HG03097 (cell line): ENCODE measurements around the gene OLFML2B.
A peak's percentile ranks its signal among the peaks of the same experiment; 100 is the strongest.

Experiments used
- ATAC-seq: cut with Tn5 transposase; IDR thresholded peaks from one replicate; pipeline ENCODE4 v1.9.1; 2021; ENCODE audit not compliant: unreplicated experiment, low FRiP score

OLFML2B gene

GRCh38 chr1:161982917-161983316, 40.8 kb downstream of the OLFML2B start:
- no peak for ATAC-seq

- ATAC-seq = no peak
These were observed 41.2 kb downstream of the OLFML2B start for GRCh38 chr1:161982507-161982895.

- ATAC-seq = no peak
These were observed 41.7 kb downstream of the OLFML2B start for GRCh38 chr1:161981735-161982506.

GRCh38 chr1:161981126-161981525, 42.5 kb downstream of the OLFML2B start:
- no peak for ATAC-seq

GRCh38 chr1:161978011-161978790, 45.5 kb downstream of the OLFML2B start:
- no peak for ATAC-seq

GRCh38 chr1:161973924-161974845, 49.5 kb downstream of the OLFML2B start:
- ATAC-seq = no peak

- no peak for ATAC-seq
These were observed 50.8 kb downstream of the OLFML2B start for GRCh38 chr1:161972828-161973227.

- no peak for ATAC-seq
These were observed 53.0 kb downstream of the OLFML2B start for GRCh38 chr1:161970633-161971032.

GRCh38 chr1:161970036-161970435, 53.6 kb downstream of the OLFML2B start:
- ATAC-seq = no peak

GRCh38 chr1:161966067-161966466, 57.6 kb downstream of the OLFML2B start:
- ATAC-seq = no peak

GRCh38 chr1:161962091-161962887, 61.4 kb downstream of the OLFML2B start:
- peak; percentile 83 for ATAC-seq

GRCh38 chr1:161958425-161958824, 65.2 kb downstream of the OLFML2B start:
- ATAC-seq = no peak

GRCh38 chr1:161956930-161957329, 66.7 kb downstream of the OLFML2B start:
- no peak for ATAC-seq

- ATAC-seq = no peak
These were observed 67.6 kb downstream of the OLFML2B start for GRCh38 chr1:161956097-161956496.

- ATAC-seq = no peak
These were observed 68.1 kb downstream of the OLFML2B start for GRCh38 chr1:161955606-161956005.

- ATAC-seq = no peak
These were observed 69.2 kb downstream of the OLFML2B start for GRCh38 chr1:161954466-161954865.

- ATAC-seq = no peak
These were observed 69.6 kb downstream of the OLFML2B start for GRCh38 chr1:161954050-161954449.

GRCh38 chr1:161953256-161953920, 70.3 kb downstream of the OLFML2B start:
- ATAC-seq = no peak

GRCh38 chr1:161952607-161953172, 71.0 kb downstream of the OLFML2B start:
- ATAC-seq = no peak
